Mucosa of stomach (tissue), 1 donor: ENCODE data around the gene ZSCAN29.

Experiments
- H3K27me3 ChIP-seq: one replicate; pipeline ENCODE4 v1.7.0; 2013; ENCODE audit warnings: mild to moderate bottlenecking, low read length; ENCODE audit not compliant: control insufficient read depth, insufficient read depth
- H3K36me3 ChIP-seq: one replicate; pipeline ENCODE4 v1.7.0; 2013; ENCODE audit warnings: low read length; ENCODE audit not compliant: control insufficient read depth, insufficient read depth
- H3K4me1 ChIP-seq: one replicate; pipeline ENCODE4 v1.7.0; 2013; ENCODE audit warnings: mild to moderate bottlenecking, low read length; ENCODE audit not compliant: control insufficient read depth, insufficient read depth
- H3K4me3 ChIP-seq: one replicate; pipeline ENCODE4 v1.7.0; 2013; ENCODE audit warnings: low read length
- H3K9ac ChIP-seq: one replicate; pipeline ENCODE4 v1.7.0; 2013; ENCODE audit warnings: mild to moderate bottlenecking, low read length, moderate library complexity
- H3K9me3 ChIP-seq: one replicate; pipeline ENCODE4 v1.7.0; 2013; ENCODE audit warnings: mild to moderate bottlenecking, low read length, moderate library complexity; ENCODE audit not compliant: control insufficient read depth
- donor health status: Pancreatic carcinoma.

Gene ZSCAN29

GRCh38 chr15:43329960-43330779 is 40.7 kb downstream of the ZSCAN29 start, which contains the start of gene LCMT2:
LCMT2 (minus strand) TSS chr15:43330573; CDS start chr15:43330489, 84 bp downstream.
- Histone ChIP-seq H3K9me3 (no peaks in the 10 kb centered on the region), H3K36me3 (no peaks in the 10 kb centered on the region), H3K4me3 (peak within 1 kb of the TSS; percentile 100), H3K9ac (peak within 1 kb of the TSS; percentile 79), H3K27me3 (no peaks in the 10 kb centered on the region), H3K4me1 (peaks cover 19% of the 10 kb centered on the region)

GRCh38 chr15:43329217-43329959 is 41.5 kb downstream of the ZSCAN29 start:
- Histone ChIP-seq H3K9me3 (no peaks in the 10 kb centered on the region), H3K9ac (peak overlapping the region; percentile 79), H3K27me3 (no peaks in the 10 kb centered on the region), H3K36me3 (no peaks in the 10 kb centered on the region), H3K4me3 (peak overlapping the region; percentile 100), H3K4me1 (peaks cover 19% of the 10 kb centered on the region)

GRCh38 chr15:43325039-43325684 is 45.7 kb downstream of the ZSCAN29 start:
- H3K9me3 ChIP-seq, result no peaks in the 10 kb centered on the region
- H3K36me3 ChIP-seq, result no peaks in the 10 kb centered on the region
- H3K27me3 ChIP-seq, result no peaks in the 10 kb centered on the region
- no peak overlapping the region for H3K9ac ChIP-seq
- no peak overlapping the region for H3K4me3 ChIP-seq
- peaks cover 13% of the 10 kb centered on the region for H3K4me1 ChIP-seq

GRCh38 chr15:43318990-43319771 is 51.7 kb downstream of the ZSCAN29 start:
- Histone ChIP-seq H3K9ac (no peak overlapping the region), H3K36me3 (no peaks in the 10 kb centered on the region), H3K4me1 (no peaks in the 10 kb centered on the region), H3K9me3 (no peaks in the 10 kb centered on the region), H3K4me3 (no peak overlapping the region), H3K27me3 (no peaks in the 10 kb centered on the region)

GRCh38 chr15:43317566-43318184 is 53.2 kb downstream of the ZSCAN29 start:
- no peaks in the 10 kb centered on the region for H3K36me3 ChIP-seq
- H3K9ac ChIP-seq, result no peak overlapping the region
- H3K9me3 ChIP-seq, result no peaks in the 10 kb centered on the region
- no peak overlapping the region for H3K4me3 ChIP-seq
- no peaks in the 10 kb centered on the region for H3K4me1 ChIP-seq
- no peaks in the 10 kb centered on the region for H3K27me3 ChIP-seq

GRCh38 chr15:43316971-43317346 is 53.9 kb downstream of the ZSCAN29 start:
- Histone ChIP-seq H3K4me3 (no peak overlapping the region), H3K9ac (no peak overlapping the region), H3K9me3 (no peaks in the 10 kb centered on the region), H3K27me3 (peaks cover 3% of the 10 kb centered on the region), H3K36me3 (no peaks in the 10 kb centered on the region), H3K4me1 (no peaks in the 10 kb centered on the region)

GRCh38 chr15:43316016-43316970 is 54.5 kb downstream of the ZSCAN29 start:
- H3K27me3 ChIP-seq, result peaks cover 3% of the 10 kb centered on the region
- no peaks in the 10 kb centered on the region for H3K36me3 ChIP-seq
- no peaks in the 10 kb centered on the region for H3K9me3 ChIP-seq
- no peak overlapping the region for H3K9ac ChIP-seq
- no peak overlapping the region for H3K4me3 ChIP-seq
- no peaks in the 10 kb centered on the region for H3K4me1 ChIP-seq

- H3K9me3 ChIP-seq, result no peaks in the 10 kb centered on the region
- no peaks in the 10 kb centered on the region for H3K4me1 ChIP-seq
- no peak overlapping the region for H3K9ac ChIP-seq
- H3K27me3 ChIP-seq, result peaks cover 12% of the 10 kb centered on the region
- H3K36me3 ChIP-seq, result no peaks in the 10 kb centered on the region
- no peak overlapping the region for H3K4me3 ChIP-seq
These were observed 56.7 kb downstream of the ZSCAN29 start for GRCh38 chr15:43314171-43314570.

GRCh38 chr15:43312378-43312777 is 58.5 kb downstream of the ZSCAN29 start:
- no peaks in the 10 kb centered on the region for H3K36me3 ChIP-seq
- no peak overlapping the region for H3K4me3 ChIP-seq
- no peaks in the 10 kb centered on the region for H3K4me1 ChIP-seq
- H3K9me3 ChIP-seq, result no peaks in the 10 kb centered on the region
- H3K27me3 ChIP-seq, result peaks cover 21% of the 10 kb centered on the region
- H3K9ac ChIP-seq, result no peak overlapping the region
